ENCODE results near the gene DHX34.
"Not testable (repeated sequence)": the region's sequence is repeated elsewhere in the genome, so short reads cannot be mapped to it uniquely, and the experiment has no call there.

Gene DHX34

DNA sequence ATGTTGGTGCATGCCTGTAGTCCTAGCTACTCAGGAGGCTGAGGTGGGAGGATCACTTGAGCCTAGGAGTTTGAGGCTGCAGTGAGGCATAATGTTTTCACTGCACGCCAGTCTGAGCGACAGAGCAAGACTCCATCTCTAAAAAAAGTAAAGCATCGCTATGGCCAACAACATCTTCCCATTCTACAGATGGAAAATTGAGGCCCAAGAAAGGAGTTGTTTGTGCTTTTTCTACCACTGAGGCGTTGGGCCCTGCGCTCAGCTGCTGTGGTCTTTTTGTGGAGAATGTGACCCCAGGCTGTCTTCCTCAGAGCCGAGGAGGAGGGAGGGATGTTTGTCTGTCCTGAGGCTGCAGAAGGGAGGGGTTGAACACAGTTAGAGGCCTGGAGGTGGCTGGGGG is 17.6 kb upstream of the DHX34 start:
- DNase-seq (ENCODE audit: low read depth) = no peak

DNA sequence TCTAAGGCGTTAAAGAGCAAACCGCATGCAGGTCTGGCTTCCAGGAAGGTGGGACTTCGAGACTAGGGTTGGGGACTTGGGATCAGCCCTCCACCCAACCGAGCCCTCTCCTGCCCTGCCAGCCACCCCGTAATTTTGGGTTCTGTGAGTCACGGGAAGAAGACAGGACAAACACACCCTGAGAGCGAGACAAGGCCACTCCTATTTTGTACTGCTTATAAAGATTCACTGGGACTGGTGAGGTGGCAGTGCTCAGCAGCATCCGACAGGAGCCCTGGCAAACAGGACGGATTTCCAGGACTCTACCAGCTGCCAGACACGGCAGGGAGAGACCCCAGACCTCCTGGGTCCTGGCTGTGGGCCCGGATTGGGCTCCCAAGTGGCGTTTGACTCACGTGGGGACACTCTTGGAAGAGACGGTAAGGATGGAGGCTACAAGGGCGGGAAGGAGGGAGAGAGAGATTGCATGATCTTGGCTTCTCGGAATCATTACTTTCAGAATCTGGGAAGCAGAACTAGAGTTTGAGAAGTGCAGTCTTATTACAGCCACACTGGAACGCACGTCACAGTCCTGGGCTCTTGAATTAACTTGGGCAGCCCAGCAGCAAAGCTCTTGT is 17.1 kb upstream of the DHX34 start, which contains the start of gene C5AR2:
C5AR2 (plus strand) TSS at position 245 of the 617 bp plus-strand sequence. CDS start 8,625 bp downstream, outside the sequence.
- DNase-seq (ENCODE audit: low read depth) = no peak

DNA sequence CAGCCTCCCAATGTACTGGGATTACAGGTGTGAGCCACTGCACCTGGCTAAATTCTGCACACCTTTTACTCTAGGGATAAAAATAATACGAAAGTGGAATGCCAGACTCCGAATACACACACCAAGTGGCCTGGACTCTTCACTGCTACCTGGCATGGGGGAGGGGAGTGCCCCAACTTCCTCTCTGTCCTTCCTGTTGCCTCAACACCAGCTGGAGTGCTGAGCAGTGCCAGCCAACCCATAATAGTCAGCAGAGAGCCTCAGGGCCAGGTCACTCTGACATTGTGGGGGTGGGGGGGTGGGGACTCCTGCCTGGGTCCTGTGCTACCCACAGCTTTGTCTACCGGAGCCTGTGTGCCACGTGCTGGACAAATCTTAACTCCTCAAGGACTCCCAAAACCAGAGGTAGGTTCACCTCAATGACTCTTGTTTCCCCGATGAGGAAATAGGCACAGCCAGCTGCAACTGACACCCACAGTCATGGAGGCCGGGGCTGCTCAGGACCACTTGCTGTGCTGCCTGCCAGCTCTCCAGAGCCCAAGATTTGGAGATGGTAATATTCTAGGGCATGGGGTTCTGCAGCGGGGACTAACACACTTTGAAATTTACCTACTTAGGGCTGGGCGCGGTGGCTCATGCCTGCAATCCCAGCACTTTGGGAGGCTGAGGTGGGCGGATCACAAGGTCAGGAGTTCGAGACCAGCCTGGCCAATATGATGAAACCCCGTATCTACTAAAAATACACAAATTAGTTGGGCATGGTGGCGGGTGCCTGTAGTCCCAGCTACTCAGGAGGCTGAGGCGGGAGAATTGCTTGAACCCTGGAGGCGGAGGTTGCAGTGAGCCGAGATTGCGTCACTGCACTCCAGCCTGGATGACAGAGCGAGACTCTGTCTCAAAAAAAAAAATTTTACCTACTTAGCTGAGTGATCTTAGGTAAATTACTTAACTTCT is 12.1 kb upstream of the DHX34 start:
- DNase-seq (ENCODE audit: low read depth) = peak; percentile 85

DNA sequence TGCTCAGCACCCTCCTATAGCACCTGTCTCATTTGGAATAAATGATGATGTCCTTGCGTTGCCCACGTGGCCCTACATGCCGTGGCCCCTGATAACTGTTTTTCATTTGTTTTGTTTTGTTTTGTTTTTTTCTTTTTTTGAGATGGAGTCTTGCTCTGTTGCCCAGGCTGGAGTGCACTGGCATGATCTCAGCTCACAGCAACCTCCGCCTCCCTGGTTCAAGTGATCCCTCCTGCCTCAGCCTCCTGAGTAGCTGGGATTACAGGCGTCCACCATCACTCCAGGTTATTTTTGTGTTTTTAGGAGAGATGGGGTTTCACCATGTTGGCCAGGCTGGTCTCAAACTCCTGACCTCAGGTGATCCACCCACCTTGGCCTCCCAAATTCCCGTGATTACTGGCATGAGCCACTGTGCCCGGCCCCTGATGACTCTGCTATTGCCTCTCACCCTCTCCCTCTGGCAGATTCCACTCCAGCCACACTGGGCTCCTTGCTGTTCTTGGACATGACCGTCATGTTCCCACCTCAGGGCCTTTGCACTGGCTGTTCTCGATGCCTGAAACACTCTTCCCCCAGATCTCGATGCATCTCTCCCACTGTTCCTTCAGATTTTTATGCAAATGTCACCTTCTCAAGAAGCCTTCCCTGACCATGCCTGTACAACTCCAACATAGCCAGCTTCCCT is 9.8 kb upstream of the DHX34 start:
- DNase-seq (ENCODE audit: low read depth) = no peak

DNA sequence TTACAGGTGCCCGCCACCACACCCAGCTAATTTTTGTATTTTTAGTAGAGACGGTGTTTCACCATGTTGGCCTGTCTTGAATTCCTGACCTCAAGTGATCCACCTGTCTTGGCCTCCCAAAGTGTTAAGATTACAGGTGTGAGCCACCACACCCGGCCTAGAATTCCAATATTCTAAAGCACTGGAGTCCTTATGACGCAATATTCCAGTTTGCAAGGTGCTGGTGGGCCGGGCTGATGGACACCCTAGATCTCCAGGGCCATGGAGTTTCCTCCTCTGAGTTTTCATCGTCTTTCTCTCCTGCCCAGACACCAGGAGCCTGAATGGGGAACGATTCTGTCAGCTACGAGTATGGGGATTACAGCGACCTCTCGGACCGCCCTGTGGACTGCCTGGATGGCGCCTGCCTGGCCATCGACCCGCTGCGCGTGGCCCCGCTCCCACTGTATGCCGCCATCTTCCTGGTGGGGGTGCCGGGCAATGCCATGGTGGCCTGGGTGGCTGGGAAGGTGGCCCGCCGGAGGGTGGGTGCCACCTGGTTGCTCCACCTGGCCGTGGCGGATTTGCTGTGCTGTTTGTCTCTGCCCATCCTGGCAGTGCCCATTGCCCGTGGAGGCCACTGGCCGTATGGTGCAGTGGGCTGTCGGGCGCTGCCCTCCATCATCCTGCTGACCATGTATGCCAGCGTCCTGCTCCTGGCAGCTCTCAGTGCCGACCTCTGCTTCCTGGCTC is 8.5 kb upstream of the DHX34 start:
- no peak for DNase-seq (ENCODE audit: low read depth)

DNA sequence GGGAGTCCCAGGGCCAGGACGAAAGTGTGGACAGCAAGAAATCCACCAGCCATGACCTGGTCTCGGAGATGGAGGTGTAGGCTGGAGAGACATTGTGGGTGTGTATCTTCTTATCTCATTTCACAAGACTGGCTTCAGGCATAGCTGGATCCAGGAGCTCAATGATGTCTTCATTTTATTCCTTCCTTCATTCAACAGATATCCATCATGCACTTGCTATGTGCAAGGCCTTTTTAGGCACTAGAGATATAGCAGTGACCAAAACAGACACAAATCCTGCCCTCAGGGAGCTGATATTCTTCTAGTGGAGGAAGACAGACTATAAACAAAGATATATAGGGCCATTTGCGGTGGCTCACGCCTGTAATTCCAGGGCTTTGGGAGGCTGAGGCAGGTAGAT is 7.4 kb upstream of the DHX34 start:
- DNase-seq (ENCODE audit: low read depth) = no peak

DNA sequence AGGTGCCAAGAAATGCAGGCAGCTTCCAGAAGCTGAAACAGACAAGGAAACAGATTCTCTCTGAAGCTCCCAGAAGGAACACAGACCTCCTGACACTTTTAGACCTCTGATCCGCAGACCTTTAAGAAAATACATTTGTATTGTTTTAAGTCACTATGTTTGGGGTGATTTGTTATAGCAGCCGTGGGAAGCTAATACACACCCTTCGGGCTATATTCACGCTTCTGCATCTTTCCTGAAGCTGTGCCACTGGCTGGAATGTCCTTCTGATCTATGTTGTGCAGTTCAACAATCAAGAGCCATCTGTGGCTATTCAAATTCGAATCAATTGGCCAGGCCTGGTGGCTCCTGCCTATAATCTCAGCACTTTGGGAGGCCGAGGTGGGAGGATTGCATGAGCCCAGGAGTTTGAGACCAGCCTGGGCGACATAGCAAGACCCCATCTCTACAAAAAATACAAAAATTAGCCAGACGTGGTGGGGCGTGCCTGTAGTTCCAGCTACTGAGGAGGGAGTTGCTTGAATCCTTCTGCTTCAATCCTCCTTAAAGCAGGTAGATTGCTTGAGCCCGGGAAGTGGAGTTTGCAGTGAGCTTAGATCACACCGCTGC is 5.8 kb upstream of the DHX34 start:
- no peak for DNase-seq (ENCODE audit: low read depth)

DNA sequence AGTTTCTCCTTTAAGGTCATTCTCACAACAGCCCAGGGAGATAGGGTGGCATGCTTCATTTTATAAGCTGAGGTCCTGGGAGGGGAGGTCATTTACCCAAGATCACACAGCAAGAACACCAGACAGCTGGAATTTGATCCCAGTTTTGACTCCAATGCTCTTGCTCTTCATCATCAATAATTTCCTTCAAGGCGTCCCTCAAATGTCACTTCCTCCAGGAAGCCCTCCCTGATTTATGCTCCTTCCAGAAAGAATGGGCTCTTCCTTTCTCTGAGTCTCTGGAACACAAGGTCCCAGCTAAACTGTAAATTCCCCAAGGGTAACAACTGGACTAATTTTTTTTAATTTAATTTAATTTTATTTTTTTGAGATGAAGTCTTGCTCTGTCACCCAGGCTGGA is 4.7 kb upstream of the DHX34 start:
- no peak for DNase-seq (ENCODE audit: low read depth)

DNA sequence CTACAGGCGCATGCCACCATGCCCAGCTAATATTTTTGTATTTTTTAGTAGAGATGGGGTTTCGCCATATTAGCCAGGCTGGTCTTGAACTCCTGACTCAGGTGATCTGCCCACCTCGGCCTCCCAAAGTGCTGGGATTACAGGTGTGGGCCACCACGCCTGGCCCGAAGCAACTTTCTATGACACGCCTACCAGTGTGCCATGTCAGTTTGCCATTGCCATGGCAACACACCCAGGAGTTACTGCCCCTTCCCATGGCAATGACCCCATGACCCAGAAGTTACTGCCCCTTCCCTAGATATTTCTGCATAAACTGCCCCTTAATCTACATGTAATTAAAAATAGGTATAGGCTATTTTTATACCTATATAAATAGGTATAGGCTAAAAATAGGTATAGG is 3.1 kb upstream of the DHX34 start:
- not testable (repeated sequence) for DNase-seq (ENCODE audit: low read depth)

DNA sequence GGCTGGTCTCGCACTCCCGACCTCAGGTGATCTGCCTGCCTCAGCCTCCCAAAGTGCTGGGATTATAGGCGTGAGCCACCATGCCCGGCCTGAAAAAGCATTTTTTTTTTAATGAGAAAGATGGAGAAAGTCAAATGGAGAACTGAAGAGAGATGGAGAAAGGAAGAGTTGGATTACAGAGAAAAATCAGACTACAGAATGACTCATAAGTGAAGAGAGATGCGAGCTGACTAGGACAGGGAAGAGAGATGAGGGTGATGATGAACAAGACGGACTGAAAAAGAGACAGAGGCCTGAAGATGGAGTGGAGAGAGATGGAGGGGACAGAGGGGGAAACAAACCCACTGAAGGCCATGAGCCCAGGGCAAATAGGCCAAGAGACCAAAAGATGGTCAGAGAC is 1.5 kb downstream of the DHX34 start:
- no peak for DNase-seq (ENCODE audit: low read depth)

DNA sequence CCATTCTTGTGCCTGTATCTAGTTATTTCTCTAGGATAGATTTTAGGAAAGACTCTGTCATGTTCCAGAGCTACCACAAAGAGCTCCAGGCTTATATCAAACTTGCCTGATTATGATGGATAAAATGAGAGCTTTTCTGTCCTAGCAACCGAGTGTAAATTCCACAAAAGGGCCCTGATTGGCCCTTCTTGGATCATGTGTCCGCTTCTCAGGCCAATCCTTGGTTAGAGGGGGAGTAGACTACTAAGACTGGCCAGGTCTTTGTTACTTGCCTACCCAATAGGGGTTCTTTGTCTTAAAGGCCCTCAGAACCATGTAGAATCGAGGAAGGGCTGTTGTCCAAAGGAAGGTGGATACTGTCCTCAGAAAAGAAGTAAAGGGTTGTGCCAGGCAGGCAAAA is 2.4 kb downstream of the DHX34 start:
- no peak for DNase-seq (ENCODE audit: low read depth)

DNA sequence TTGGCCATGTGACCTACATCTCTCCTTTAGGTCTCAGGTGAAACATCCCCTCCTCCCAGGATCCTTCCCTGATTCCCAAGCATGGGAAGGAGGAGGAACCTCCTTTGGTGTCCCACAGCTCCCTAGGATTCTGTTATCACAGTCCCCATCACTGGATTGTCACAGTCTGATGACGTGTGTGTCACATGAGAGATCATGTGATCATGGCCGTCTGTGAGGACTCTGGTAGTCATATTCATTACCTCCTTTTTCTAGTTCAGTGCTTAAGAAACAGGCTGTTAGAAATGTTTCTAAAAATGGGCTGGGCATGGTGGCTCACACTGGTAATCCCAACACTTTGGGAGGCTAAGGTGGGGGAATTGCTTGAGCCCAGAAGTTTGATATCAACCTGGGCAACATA is 3.0 kb downstream of the DHX34 start:
- DNase-seq (ENCODE audit: low read depth) = no peak

DNA sequence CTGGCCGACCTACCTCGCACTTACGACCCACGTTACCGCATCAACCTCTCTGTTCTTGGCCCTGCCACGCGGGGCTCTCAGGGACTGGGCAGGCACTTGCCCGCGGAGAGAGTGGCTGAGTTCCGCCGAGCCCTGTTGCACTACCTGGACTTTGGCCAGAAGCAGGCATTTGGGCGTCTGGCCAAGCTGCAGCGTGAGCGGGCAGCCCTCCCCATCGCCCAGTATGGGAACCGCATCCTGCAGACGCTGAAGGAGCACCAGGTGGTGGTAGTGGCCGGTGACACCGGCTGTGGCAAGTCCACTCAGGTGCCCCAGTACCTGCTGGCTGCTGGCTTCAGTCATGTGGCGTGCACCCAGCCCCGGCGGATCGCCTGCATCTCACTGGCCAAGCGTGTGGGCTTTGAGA is 4.2 kb downstream of the DHX34 start:
- no peak for DNase-seq (ENCODE audit: low read depth)

DNA sequence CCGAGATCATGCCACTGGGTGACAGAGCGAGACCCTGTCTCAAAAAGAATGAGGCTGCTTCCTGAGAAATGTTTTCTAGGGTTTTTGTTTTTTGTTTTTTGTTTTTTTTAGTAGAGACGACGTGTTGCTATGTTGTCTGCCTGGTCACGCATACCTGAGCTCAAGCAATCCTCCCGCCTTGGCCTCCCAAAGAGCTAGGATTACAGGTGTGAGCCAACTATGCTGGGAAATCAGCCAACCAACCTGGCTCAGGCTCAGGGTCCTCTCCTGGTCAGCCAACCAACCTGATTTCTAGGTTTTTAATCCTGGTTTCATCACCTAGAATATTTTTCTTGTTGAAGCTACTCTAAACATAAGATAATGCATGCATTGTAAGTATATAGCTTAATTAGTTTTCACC is 7.8 kb downstream of the DHX34 start:
- DNase-seq (ENCODE audit: low read depth) = no peak

DNA sequence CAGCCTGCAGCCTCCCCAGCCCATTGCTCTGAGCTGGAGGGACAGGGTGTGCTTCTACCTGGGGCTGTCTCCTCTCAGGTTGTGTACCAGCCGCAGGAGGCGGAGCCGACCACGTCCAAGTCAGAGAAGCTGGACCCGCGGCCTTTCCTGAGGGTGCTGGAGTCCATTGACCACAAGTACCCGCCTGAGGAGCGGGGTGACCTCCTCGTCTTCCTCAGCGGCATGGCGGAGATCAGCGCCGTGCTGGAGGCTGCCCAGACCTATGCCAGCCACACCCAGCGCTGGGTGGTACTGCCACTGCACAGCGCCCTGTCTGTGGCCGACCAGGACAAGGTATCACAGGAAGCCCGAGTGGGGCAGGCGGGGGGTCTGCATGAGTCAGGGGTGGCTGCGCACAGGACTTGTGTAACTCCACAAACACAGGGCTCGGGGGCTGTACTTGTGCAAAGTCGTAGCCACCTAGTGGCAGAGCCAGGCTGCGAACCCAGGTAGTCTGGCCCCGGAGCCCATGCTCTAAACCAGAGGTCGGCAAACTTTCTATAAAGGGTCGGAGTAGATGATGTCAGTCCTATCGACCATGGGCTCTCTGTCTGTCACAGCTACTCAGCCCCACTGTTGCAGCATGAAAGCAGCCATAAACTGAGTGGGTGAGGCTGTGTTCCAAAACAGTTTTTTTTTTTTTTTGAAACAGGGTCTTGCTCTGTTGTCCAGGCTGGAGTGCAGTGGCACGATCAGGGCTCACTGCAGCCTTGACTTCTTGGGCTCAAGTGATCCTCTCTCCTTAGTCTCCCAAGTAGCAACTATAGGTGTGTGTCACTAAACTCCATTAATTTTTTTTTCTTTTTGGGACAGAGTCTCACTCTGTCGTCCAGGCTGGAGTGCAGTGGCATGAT is 8.9 kb downstream of the DHX34 start:
- DNase-seq (ENCODE audit: low read depth) = no peak

DNA sequence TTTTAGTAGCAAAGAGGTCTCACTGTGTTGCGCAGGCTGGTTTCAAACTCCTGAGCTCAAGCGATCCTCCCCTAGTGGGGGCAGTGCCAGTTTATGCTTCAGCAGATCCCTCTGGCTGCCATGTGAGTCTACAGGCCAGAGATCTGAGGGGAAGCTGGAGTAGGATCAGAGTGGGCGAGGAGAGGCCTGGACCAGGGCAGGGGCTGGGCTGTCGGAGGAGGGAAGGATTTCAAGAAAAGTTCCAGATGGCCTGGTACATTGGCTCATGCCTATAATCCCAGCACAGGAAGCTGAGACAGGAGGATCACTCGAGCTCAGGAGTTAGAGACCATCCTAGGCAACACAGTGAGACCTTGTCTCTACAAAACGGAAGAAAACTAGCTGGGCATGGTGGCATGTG is 9.8 kb downstream of the DHX34 start:
- DNase-seq (ENCODE audit: low read depth) = no peak

DNA sequence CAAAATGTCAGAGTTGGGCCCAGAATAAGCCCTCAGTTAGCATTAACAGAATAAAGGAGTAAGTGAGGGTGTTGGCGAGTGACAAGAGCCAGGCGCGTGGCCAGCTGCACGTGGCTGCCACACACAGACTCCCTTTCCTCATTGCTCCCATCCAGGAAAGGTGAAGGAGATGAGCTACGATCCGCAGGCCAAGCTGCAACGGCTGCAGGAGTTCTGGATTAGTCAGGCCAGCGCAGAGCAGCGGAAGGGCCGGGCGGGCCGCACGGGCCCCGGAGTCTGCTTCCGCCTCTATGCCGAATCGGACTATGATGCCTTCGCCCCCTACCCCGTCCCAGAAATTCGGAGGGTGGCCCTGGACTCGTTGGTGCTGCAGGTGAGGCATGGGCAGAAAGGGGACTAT is 13.2 kb downstream of the DHX34 start:
- DNase-seq (ENCODE audit: low read depth) = no peak

DNA sequence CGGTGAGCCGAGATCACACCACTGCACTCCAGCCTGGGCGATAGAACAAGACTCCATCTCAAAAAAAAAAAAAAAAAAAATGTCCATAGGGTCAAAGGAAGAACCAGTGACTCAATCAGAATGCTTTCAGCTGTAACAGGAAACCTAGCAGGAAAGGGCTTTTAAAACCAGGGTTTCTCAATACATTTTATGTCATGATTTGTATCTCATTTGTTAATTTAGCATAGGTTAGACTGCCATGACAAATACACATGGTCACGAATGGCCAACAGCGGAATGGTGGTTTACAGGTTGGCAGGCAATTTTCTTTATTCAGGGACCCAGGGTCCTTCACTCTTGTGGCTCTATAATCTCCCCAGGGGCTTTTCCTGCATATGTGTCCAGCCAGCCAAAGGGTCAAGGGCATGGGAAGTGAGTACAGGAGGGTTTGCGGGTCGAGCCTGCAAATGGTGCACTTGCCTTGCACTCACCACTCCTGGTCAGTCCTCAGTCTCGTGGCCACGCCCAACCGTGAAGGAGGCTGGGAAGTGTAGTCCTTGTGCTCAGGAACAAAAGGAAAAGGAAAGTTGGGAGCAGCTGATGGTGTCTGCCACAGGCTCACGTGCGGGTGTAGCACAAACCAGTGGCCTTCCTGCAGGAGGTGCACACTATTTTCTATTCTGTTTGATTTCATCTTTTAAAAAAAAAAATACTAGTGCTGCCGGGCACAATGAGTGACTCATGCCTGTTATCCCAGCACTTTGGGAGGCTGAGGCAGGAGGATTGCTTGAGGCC is 14.8 kb downstream of the DHX34 start:
- DNase-seq (ENCODE audit: low read depth) = no peak

DNA sequence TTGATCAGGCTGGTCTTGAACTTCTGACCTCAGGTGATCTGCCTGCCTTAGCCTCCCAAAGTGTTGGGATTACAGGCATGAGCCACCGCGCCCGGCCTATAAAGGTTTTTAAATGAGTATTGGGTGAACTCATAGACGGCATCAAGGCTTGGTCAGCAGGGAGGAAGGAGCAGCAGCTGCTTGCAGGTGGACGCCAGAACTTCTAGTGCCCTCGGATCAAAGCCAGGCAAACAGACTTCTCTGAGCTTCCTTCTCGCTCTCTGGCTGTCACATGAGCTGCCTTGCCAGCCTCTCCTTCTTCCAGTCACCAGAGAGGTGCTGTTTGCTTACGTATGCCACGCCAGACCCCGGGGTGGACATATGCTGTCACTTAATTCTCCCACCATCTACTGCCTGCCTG is 16.3 kb downstream of the DHX34 start:
- not testable (repeated sequence) for DNase-seq (ENCODE audit: low read depth)

DNA sequence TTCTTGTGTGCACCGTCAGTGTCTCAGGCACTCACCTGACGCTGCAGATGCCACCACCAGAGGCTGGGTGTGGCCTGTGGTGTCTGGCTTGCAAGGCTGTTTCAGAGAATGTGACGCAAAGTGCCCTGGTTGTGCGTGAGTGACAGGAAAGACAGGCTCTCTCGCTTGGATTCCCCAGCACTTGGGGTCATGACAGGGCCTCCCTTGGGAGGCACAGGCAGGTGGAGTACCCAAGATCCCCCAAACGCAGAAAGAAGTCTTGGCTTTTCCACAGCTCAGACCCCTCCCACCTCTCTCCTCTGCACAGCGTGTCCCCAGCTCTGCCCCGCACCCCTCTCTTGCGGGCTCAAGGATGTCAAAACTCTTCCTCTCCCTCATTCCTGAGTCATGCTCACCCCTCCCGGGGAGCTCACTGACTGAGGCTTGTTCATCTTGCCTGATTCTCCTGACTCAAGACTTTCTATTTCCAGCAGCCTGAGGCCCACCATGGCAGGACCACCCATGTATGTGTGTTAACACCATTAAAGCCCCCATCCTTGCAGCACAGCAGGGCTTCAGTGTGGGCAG is 21.0 kb downstream of the DHX34 start:
- no peak for DNase-seq (ENCODE audit: low read depth)
